ENCODE measurements around the gene TRPC4. TPM values are rescaled to one million over a fixed set of nuclear protein-coding genes. Genes with fewer than 3 reads are reported as not detected.

TRPC4 gene
- total and polyA plus RNA-seq, 12 donors = 0.26 to 3.9 (median 1.0) TPM; not detected in 1

GRCh38 chr13:37795326-37795725 lies 74.2 kb downstream of the TRPC4 start:
- H3K4me1 ChIP-seq = no peaks in the 10 kb centered on the region
- no peak overlapping the region for H3K27ac ChIP-seq
- no peaks in the 10 kb centered on the region for H3K36me3 ChIP-seq
- H3K9me3 ChIP-seq = no peaks in the 10 kb centered on the region
- H3K4me3 ChIP-seq = no peak overlapping the region
- TF ChIP-seq CTCF (IDR thresholded peaks at IDR 0.05) = no peak
- intact Hi-C loops (cut with DNase I) = no loop called here
- ATAC-seq = no peak
- H3K27me3 ChIP-seq = no peaks in the 10 kb centered on the region
- DNase-seq = no peak

DNA sequence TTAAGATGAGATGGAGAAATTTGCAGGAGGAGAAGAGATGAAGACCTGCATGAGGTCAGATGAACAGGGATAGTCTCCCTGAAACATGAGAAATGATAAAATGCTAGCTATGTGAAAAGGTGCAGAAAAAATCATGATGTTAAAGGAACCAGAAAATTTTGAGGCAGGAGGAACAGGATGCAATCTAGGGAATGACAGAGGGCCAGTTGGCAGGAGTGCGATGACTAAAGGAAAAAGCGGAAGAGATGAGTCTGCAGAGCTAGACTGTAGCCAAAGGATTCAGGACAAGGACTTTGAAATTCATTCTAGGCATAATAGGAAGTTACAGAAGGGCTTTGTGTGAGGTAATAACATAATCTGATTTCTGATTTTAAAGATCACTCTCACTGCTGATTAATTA lies 77.9 kb downstream of the TRPC4 start:
- Histone ChIP-seq H3K9me3 (no peaks in the 10 kb centered on the region), H3K27ac (no peak overlapping the region), H3K4me1 (no peaks in the 10 kb centered on the region), H3K36me3 (no peaks in the 10 kb centered on the region), H3K27me3 (no peaks in the 10 kb centered on the region), H3K4me3 (no peak overlapping the region)
- no peak for TF ChIP-seq CTCF (IDR thresholded peaks at IDR 0.05)
- 70 to 77% methylated on average over 2 of the region's 2 CpGs for WGBS, 2 donors
- intact Hi-C loops (cut with DNase I) = no loop called here
- DNase-seq (no peak), ATAC-seq (no peak)

- no peaks in the 10 kb centered on the region for H3K9me3 ChIP-seq
- no peaks in the 10 kb centered on the region for H3K4me1 ChIP-seq
- DNase-seq = no peak
- TF ChIP-seq CTCF (IDR thresholded peaks at IDR 0.05) = no peak
- H3K27ac ChIP-seq = no peak overlapping the region
- intact Hi-C loops (cut with DNase I) = no loop called here
- H3K36me3 ChIP-seq = no peaks in the 10 kb centered on the region
- H3K4me3 ChIP-seq = no peak overlapping the region
- H3K27me3 ChIP-seq = no peaks in the 10 kb centered on the region
- no peak for ATAC-seq
- 35 to 38% methylated on average over 1 of the region's 1 CpG for WGBS, 2 donors
These were observed 81.2 kb downstream of the TRPC4 start for GRCh38 chr13:37788346-37788745.

- Histone ChIP-seq H3K36me3 (no peaks in the 10 kb centered on the region), H3K4me1 (no peaks in the 10 kb centered on the region), H3K27ac (no peak overlapping the region), H3K27me3 (no peaks in the 10 kb centered on the region), H3K9me3 (no peaks in the 10 kb centered on the region), H3K4me3 (no peak overlapping the region)
- DNase-seq = no peak
- no peak for TF ChIP-seq CTCF (IDR thresholded peaks at IDR 0.05)
- intact Hi-C loops (cut with DNase I) = no loop called here
- no peak for ATAC-seq
These were observed 91.9 kb downstream of the TRPC4 start for GRCh38 chr13:37777676-37778075.

- Histone ChIP-seq H3K4me1 (no peaks in the 10 kb centered on the region), H3K9me3 (no peaks in the 10 kb centered on the region), H3K4me3 (no peak overlapping the region), H3K36me3 (no peaks in the 10 kb centered on the region), H3K27me3 (no peaks in the 10 kb centered on the region), H3K27ac (no peak overlapping the region)
- intact Hi-C loops (cut with DNase I) = no loop called here
- no peak for DNase-seq
- no peak for ATAC-seq
- TF ChIP-seq CTCF (IDR thresholded peaks at IDR 0.05) = no peak
- 69 to 92% methylated on average over 1 of the region's 1 CpG for WGBS, 2 donors
These were observed 93.7 kb downstream of the TRPC4 start for GRCh38 chr13:37775871-37776270.
